Kidney (tissue), 14 donors: ENCODE measurements around the gene PHKG1. TPM values are rescaled to one million over a fixed set of nuclear protein-coding genes. Genes with fewer than 3 reads are reported as not detected.

Experiments
- DNase-seq, 5 donors: peaks; one replicate each; pipeline ENCODE4 v3.0.0-alpha.2; 2013 to 2020
- FAIRE-seq: peaks from 2 replicates; lab custom pipeline; 2012; peaks lifted over from hg19 to GRCh38; lab: Jason Lieb, UNC
- H3K27ac ChIP-seq, 2 donors: one replicate each; pipeline ENCODE4 v1.7.0; 2013; ENCODE audit warnings: low read depth in 2 of 2, low read length in 2 of 2, inconsistent platforms in 1 of 2
- H3K27me3 ChIP-seq: one replicate; pipeline ENCODE4 v1.7.1; 2013; ENCODE audit warnings: low read length, inconsistent platforms; ENCODE audit not compliant: control insufficient read depth, insufficient read depth
- H3K36me3 ChIP-seq, 3 donors: one replicate each; pipeline versions ENCODE4 v1.7.0 to v1.7.1; 2013; ENCODE audit warnings: low read length in 3 of 3, control low read depth in 1 of 3, inconsistent platforms in 1 of 3; ENCODE audit not compliant: insufficient read depth in 3 of 3, control insufficient read depth in 2 of 3
- H3K4me1 ChIP-seq, 3 donors: one replicate each; pipeline versions ENCODE4 v1.7.0 to v1.7.1; 2013; ENCODE audit warnings: low read length in 3 of 3, inconsistent platforms in 1 of 3, low read depth in 1 of 3; ENCODE audit not compliant: control insufficient read depth in 2 of 3, insufficient read depth in 2 of 3
- H3K4me3 ChIP-seq, 3 donors: one replicate each; pipeline versions ENCODE4 v1.7.0 to v1.8.1; 2013; ENCODE audit warnings: low read length in 3 of 3, control low read depth in 1 of 3, inconsistent platforms in 1 of 3
- H3K9ac ChIP-seq, 3 donors: one replicate each; pipeline versions ENCODE4 v1.7.0 to v1.7.1; 2013; ENCODE audit warnings: low read length in 3 of 3, control low read depth in 1 of 3, inconsistent platforms in 1 of 3
- H3K9me3 ChIP-seq, 3 donors: one replicate each; pipeline versions ENCODE4 v1.7.0 to v1.7.1; 2013; ENCODE audit warnings: low read length in 3 of 3, control low read depth in 1 of 3, inconsistent platforms in 1 of 3; ENCODE audit not compliant: control insufficient read depth in 2 of 3, insufficient read depth in 1 of 3
- intact Hi-C: fragments of 100-400 bp; cut with DNase I; formaldehyde crosslinking; loops from one replicate; pipeline ENCODE4 v1.11.1; 2022
- polyA plus RNA-seq: library from polyadenylated mRNA; stranded (reverse); fragments of 350-450 nt; fragmentation: Illumina TruSeq; extraction: RNeasy Lipid Tissue Mini Kit (QIAGEN cat#74804); gene quantifications from one replicate; pipeline ENCODE4 v1.2.3, GENCODE V29; 2014; ENCODE audit warnings: low read depth, low replicate concordance; ENCODE audit not compliant: insufficient read depth
- total RNA-seq: library from RNA; stranded (reverse); fragmentation: NEBNext Ultra II Directional; extraction: Animal tissue kit (Norgen Biotek cat#: 25700); gene quantifications from one replicate; pipeline ENCODE4 v1.2.1, GENCODE V29; 2021
- TF ChIP-seq, protein P1 (sequence below): IDR thresholded peaks from 3 replicates; pipeline ENCODE4 v1.5.1; 2012; ENCODE audit warnings: mild to moderate bottlenecking, moderate library complexity, borderline replicate concordance; ENCODE audit not compliant: insufficient read depth; ENCODE audit errors: extremely low read depth
- donor health status: control.
- donor health status: control.
- donor health status: control.
- donor health status: control.
- donor health status: control.
- donor health status: DM: yes; HTN: yes; CAD: no.
- donor health status: Normal renal cell carcinoma (clear cell type).

The PHKG1 gene
- total and polyA plus RNA-seq, 2 donors from 2014 or later, result 0.91 TPM; not detected in 1

DNA sequence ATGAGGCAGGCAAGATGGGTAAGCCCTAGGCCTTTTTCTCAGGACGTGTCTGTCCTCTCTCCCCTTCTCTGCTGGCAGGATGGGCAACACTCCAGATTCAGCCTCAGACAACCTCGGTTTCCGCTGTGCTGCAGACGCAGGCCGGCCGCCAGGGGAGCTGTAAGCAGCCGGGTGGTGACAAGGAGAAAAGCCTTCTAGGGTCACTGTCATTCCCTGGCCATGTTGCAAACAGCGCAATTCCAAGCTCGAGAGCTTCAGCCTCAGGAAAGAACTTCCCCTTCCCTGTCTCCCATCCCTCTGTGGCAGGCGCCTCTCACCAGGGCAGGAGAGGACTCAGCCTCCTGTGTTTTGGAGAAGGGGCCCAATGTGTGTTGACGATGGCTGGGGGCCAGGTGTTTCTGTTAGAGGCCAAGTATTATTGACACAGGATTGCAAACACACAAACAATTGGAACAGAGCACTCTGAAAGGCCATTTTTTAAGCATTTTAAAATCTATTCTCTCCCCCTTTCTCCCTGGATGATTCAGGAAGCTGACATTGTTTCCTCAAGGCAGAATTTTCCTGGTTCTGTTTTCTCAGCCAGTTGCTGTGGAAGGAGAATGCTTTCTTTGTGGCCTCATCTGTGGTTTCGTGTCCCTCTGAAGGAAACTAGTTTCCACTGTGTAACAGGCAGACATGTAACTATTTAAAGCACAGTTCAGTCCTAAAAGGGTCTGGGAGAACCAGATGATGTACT is 13.1 kb downstream of the PHKG1 start:
- DNase-seq, result peak in 2 of 5 donors; percentile 47 to 94
- Histone ChIP-seq H3K9me3 (no peaks in the 10 kb centered on the region), H3K27me3 (no peaks in the 10 kb centered on the region), H3K36me3 (peaks cover 0 to 3% (median 2%) of the 10 kb centered on the region in 3 donors), H3K4me1 (peaks cover 0 to 10% (median 8%) of the 10 kb centered on the region in 3 donors), H3K9ac (peak overlapping the region in 1 of 3 donors; percentile 12), H3K4me3 (no peak overlapping the region), H3K27ac (no peak overlapping the region)
- intact Hi-C loops, result no loop called here
- TF ChIP-seq, protein P1, sequence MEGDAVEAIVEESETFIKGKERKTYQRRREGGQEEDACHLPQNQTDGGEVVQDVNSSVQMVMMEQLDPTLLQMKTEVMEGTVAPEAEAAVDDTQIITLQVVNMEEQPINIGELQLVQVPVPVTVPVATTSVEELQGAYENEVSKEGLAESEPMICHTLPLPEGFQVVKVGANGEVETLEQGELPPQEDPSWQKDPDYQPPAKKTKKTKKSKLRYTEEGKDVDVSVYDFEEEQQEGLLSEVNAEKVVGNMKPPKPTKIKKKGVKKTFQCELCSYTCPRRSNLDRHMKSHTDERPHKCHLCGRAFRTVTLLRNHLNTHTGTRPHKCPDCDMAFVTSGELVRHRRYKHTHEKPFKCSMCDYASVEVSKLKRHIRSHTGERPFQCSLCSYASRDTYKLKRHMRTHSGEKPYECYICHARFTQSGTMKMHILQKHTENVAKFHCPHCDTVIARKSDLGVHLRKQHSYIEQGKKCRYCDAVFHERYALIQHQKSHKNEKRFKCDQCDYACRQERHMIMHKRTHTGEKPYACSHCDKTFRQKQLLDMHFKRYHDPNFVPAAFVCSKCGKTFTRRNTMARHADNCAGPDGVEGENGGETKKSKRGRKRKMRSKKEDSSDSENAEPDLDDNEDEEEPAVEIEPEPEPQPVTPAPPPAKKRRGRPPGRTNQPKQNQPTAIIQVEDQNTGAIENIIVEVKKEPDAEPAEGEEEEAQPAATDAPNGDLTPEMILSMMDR, result peak; percentile 34
- FAIRE-seq, result no peak

DNA sequence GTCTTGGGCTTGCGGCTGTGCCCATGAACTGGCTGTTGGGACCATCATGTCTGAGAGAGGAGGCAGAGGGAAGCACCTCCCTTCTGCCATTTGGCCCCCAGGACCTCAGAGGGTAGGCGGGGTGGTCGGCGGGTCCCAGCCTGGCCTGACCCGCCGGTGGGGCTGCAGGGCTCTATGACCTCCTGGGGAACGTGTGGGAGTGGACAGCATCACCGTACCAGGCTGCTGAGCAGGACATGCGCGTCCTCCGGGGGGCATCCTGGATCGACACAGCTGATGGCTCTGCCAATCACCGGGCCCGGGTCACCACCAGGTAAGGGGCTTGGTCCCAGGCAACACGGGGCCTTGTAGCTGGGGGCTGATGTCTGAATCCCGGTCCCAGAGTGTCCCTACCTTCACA is 14.6 kb downstream of the PHKG1 start:
- peaks cover 0 to 3% (median 2%) of the 10 kb centered on the region in 3 donors for H3K36me3 ChIP-seq
- DNase-seq (peak in 1 of 5 donors; percentile 67), FAIRE-seq (no peak)

DNA sequence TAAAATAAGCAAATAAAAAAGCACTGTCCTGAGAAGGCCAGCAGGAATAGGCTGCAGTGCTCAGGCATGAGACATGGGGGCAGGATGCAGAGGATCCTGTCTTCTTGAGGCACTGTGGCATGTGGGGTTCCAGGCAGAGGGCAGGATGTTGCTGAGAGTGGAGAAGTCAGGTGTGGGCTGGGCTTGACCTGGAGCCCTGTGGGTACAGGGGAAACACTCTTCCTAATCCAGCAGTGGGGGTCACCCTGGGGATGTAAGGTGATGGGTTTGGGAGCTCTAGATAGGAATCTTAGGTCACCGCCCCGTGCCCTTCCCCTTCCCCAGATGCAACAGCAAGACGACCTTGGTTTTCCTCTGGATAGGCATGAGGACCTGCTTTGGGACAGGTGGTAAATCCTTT is 15.1 kb downstream of the PHKG1 start:
- Histone ChIP-seq H3K4me1 (peaks cover 0 to 4% (median 0%) of the 10 kb centered on the region in 3 donors), H3K9ac (no peak overlapping the region), H3K27ac (no peak overlapping the region), H3K9me3 (no peaks in the 10 kb centered on the region), H3K27me3 (no peaks in the 10 kb centered on the region), H3K4me3 (no peak overlapping the region), H3K36me3 (peaks cover 2 to 3% (median 2%) of the 10 kb centered on the region in 3 donors)
- FAIRE-seq (no peak), DNase-seq (no peak)
- intact Hi-C loops, result no loop called here
- TF ChIP-seq, protein P1, result no peak

More for the DNA sequence above, 14.6 kb downstream of the PHKG1 start:
- Histone ChIP-seq H3K4me3 (no peak overlapping the region), H3K4me1 (peaks cover 0 to 6% (median 4%) of the 10 kb centered on the region in 3 donors), H3K9ac (no peak overlapping the region), H3K9me3 (no peaks in the 10 kb centered on the region), H3K27me3 (no peaks in the 10 kb centered on the region), H3K27ac (no peak overlapping the region)
- intact Hi-C loops, result no loop called here
- TF ChIP-seq, protein P1, result no peak
